Stomach (tissue), 9 donors: Measurements from ENCODE around the gene RPAP3. TPM values are rescaled to one million over a fixed set of nuclear protein-coding genes. Genes with fewer than 3 reads are reported as not detected.

ENCODE experiments used
- DNase-seq, 2 donors: peaks; one replicate each; pipeline versions ENCODE4 v3.0.0 to v3.0.0-alpha.2; 2013 to 2019
- H3K27ac ChIP-seq, 5 donors: fragments of 200-600 bp in 4 of 5; sonication (generic) in 4 of 5; one replicate each; pipeline ENCODE4 v1.5.1; 2013 to 2019; ENCODE audit warnings: mild to moderate bottlenecking in 1 of 5, moderate library complexity in 1 of 5
- H3K27me3 ChIP-seq, 3 donors: fragments of 200-600 bp; sonication (generic); one replicate each; pipeline ENCODE4 v1.5.1; 2017 to 2019; ENCODE audit warnings: mixed run types in 1 of 3
- H3K36me3 ChIP-seq, 4 donors: fragments of 200-600 bp; sonication (generic); 1 replicate in 3 of 4; 2 replicates in 1 of 4; pipeline ENCODE4 v1.5.1; 2016 to 2019
- H3K4me1 ChIP-seq, 4 donors: fragments of 200-600 bp; sonication (generic); one replicate each; pipeline ENCODE4 v1.5.1; 2016 to 2019
- H3K4me3 ChIP-seq, 4 donors: fragments of 200-600 bp; sonication (generic) in 3 of 4; one replicate each; pipeline ENCODE4 v1.5.1; 2016 to 2019; ENCODE audit warnings: mild to moderate bottlenecking in 1 of 4
- H3K9me3 ChIP-seq, 4 donors: fragments of 200-600 bp; sonication (generic); one replicate each; pipeline ENCODE4 v1.5.1; 2016 to 2019
- EP300 ChIP-seq: sonication (generic); formaldehyde crosslinking; IDR thresholded peaks from one replicate; pipeline ENCODE4 v1.6.1; 2017; ENCODE audit warnings: antibody characterized with exemption
- POLR2A ChIP-seq, 4 donors: fragments of 450-650 bp; IDR thresholded peaks; one replicate each; pipeline ENCODE4 v1.6.1; 2016; ENCODE audit warnings: antibody characterized with exemption in 4 of 4, control low read depth in 2 of 4, mild to moderate bottlenecking in 1 of 4, moderate library complexity in 1 of 4
- POLR2AphosphoS5 ChIP-seq, 3 donors: sonication (generic); formaldehyde crosslinking; IDR thresholded peaks; one replicate each; pipeline ENCODE4 v1.6.1; 2016; ENCODE audit warnings: antibody characterized with exemption in 3 of 3
- WGBS, 5 donors: extraction: QIAGEN DNeasy Blood & Tissue Kit in 3 of 5; methylation state at CpG; one replicate each; pipeline versions ENCODE4 v1.1.5 to v1.1.7; 2013 to 2018; 5-methylcytosine and 5-hydroxymethylcytosine counted together
- intact Hi-C: fragments of 100-400 bp; cut with DNase I; formaldehyde crosslinking; loops from one replicate; pipeline ENCODE4 v1.15.1; 2023; ENCODE audit warnings: low total_unique reads
- polyA plus RNA-seq, 3 donors: library from polyadenylated mRNA; stranded (reverse); fragments of 200-250 nt; gene quantifications; one replicate each; pipeline ENCODE4 v1.2.3, GENCODE V29; 2013
- total RNA-seq, 5 donors: library from RNA; depleted of rRNA; stranded (reverse); fragments of >200 nt; gene quantifications; one replicate each; pipeline versions ENCODE4 v1.1.0 to v1.2.3, GENCODE V29; 2014 to 2016
- TF ChIP-seq, protein P1 (sequence below), 7 experiments: fragments of 450-650 bp in 4 of 7; fragments of 200-600 bp in 3 of 7; sonication (generic) in 3 of 7; IDR thresholded peaks; one replicate each; pipeline ENCODE4 v1.5.1; 2016 to 2019; ENCODE audit warnings: antibody characterized with exemption in 7 of 7, control low read depth in 2 of 7, mild to moderate bottlenecking in 1 of 7
- donor health status: healthy with polysubstance abuse.
- donor health status: Bipolar disorder and iron deficiency.
- donor health status: healthy.

Gene RPAP3
- total and polyA plus RNA-seq, 8 donors: 3.5 to 47.4 (median 11.5) TPM

GRCh38 chr12:47750916-47751470 is 45.2 kb upstream of the RPAP3 start:
- Histone ChIP-seq H3K4me1 (peaks cover 42 to 43% (median 43%) of the 10 kb centered on the region in 4 donors), H3K4me3 (no peak overlapping the region), H3K36me3 (peaks cover 4 to 53% (median 49%) of the 10 kb centered on the region in 4 donors), H3K27ac (no peak overlapping the region), H3K27me3 (no peaks in the 10 kb centered on the region), H3K9me3 (no peaks in the 10 kb centered on the region)
- TF ChIP-seq EP300: no peak
- no peak for TF ChIP-seq POLR2AphosphoS5 (IDR thresholded peaks at IDR 0.05)
- no peak for TF ChIP-seq POLR2A (IDR thresholded peaks at IDR 0.05)
- TF ChIP-seq, protein P1, sequence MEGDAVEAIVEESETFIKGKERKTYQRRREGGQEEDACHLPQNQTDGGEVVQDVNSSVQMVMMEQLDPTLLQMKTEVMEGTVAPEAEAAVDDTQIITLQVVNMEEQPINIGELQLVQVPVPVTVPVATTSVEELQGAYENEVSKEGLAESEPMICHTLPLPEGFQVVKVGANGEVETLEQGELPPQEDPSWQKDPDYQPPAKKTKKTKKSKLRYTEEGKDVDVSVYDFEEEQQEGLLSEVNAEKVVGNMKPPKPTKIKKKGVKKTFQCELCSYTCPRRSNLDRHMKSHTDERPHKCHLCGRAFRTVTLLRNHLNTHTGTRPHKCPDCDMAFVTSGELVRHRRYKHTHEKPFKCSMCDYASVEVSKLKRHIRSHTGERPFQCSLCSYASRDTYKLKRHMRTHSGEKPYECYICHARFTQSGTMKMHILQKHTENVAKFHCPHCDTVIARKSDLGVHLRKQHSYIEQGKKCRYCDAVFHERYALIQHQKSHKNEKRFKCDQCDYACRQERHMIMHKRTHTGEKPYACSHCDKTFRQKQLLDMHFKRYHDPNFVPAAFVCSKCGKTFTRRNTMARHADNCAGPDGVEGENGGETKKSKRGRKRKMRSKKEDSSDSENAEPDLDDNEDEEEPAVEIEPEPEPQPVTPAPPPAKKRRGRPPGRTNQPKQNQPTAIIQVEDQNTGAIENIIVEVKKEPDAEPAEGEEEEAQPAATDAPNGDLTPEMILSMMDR (IDR thresholded peaks at IDR 0.05): no peak
- WGBS, 5 donors: 88 to 96% (median 91%) methylated on average over 13 to 19 of the region's 19 CpGs
- no peak for DNase-seq
- intact Hi-C loops: no loop called here

- TF ChIP-seq POLR2A (IDR thresholded peaks at IDR 0.05): no peak
- TF ChIP-seq, protein P1 (IDR thresholded peaks at IDR 0.05): no peak
- TF ChIP-seq POLR2AphosphoS5 (IDR thresholded peaks at IDR 0.05): no peak
- TF ChIP-seq EP300: no peak
- Histone ChIP-seq H3K27me3 (no peaks in the 10 kb centered on the region), H3K27ac (no peak overlapping the region), H3K36me3 (peaks cover 4 to 55% (median 49%) of the 10 kb centered on the region in 4 donors), H3K9me3 (no peaks in the 10 kb centered on the region), H3K4me1 (peaks cover 35 to 37% (median 36%) of the 10 kb centered on the region in 4 donors), H3K4me3 (no peak overlapping the region)
- intact Hi-C loops: no loop called here
- no peak for DNase-seq
- 84 to 99% (median 90%) methylated on average over 6 to 10 of the region's 10 CpGs for WGBS, 5 donors
These were observed 44.5 kb upstream of the RPAP3 start for GRCh38 chr12:47750229-47750798.

- intact Hi-C loops: no loop called here
- WGBS, 5 donors: 91 to 98% (median 97%) methylated on average over 3 of the region's 3 CpGs
- no peak overlapping the region for H3K27ac ChIP-seq
- H3K36me3 ChIP-seq: peaks cover 4 to 55% (median 49%) of the 10 kb centered on the region in 4 donors
- DNase-seq: no peak
- peaks cover 21 to 24% (median 22%) of the 10 kb centered on the region in 4 donors for H3K4me1 ChIP-seq
- no peak overlapping the region for H3K4me3 ChIP-seq
- H3K9me3 ChIP-seq: no peaks in the 10 kb centered on the region
- H3K27me3 ChIP-seq: no peaks in the 10 kb centered on the region
- no peak for TF ChIP-seq POLR2AphosphoS5 (IDR thresholded peaks at IDR 0.05)
- TF ChIP-seq, protein P1 (IDR thresholded peaks at IDR 0.05): no peak
- no peak for TF ChIP-seq EP300
- TF ChIP-seq POLR2A (IDR thresholded peaks at IDR 0.05): no peak
These were observed 43.1 kb upstream of the RPAP3 start for GRCh38 chr12:47748899-47749298.

DNA sequence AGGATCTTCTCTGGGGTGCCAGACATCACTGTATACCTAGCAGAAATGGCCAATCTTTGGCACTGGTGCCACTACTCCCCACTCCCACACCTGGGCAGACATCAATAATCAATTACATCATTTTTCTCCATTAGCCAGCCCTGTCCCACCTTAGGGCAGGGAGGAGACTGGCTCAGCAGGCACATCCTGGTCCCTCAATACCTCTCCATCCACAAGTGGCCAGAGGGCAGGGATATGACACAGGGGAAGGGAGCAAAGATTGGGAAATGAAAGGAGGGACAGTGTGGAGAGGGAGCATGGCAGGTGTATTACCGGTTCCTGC is 42.6 kb upstream of the RPAP3 start:
- WGBS, 5 donors: 86 to 100% (median 95%) methylated on average over 1 of the region's 1 CpG
- TF ChIP-seq POLR2AphosphoS5 (IDR thresholded peaks at IDR 0.05): no peak
- no peak for TF ChIP-seq POLR2A (IDR thresholded peaks at IDR 0.05)
- no peak for TF ChIP-seq EP300
- TF ChIP-seq, protein P1 (IDR thresholded peaks at IDR 0.05): no peak
- H3K27ac ChIP-seq: no peak overlapping the region
- DNase-seq: no peak
- peaks cover 17 to 20% (median 18%) of the 10 kb centered on the region in 4 donors for H3K4me1 ChIP-seq
- peaks cover 4 to 55% (median 49%) of the 10 kb centered on the region in 4 donors for H3K36me3 ChIP-seq
- no peak overlapping the region for H3K4me3 ChIP-seq
- H3K27me3 ChIP-seq: no peaks in the 10 kb centered on the region
- H3K9me3 ChIP-seq: no peaks in the 10 kb centered on the region
- intact Hi-C loops: no loop called here
